Measurements from ENCODE around the gene SH3PXD2B.

- TF ChIP-seq, protein P1, sequence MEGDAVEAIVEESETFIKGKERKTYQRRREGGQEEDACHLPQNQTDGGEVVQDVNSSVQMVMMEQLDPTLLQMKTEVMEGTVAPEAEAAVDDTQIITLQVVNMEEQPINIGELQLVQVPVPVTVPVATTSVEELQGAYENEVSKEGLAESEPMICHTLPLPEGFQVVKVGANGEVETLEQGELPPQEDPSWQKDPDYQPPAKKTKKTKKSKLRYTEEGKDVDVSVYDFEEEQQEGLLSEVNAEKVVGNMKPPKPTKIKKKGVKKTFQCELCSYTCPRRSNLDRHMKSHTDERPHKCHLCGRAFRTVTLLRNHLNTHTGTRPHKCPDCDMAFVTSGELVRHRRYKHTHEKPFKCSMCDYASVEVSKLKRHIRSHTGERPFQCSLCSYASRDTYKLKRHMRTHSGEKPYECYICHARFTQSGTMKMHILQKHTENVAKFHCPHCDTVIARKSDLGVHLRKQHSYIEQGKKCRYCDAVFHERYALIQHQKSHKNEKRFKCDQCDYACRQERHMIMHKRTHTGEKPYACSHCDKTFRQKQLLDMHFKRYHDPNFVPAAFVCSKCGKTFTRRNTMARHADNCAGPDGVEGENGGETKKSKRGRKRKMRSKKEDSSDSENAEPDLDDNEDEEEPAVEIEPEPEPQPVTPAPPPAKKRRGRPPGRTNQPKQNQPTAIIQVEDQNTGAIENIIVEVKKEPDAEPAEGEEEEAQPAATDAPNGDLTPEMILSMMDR (IDR thresholded peaks at IDR 0.05; ENCODE audit: low read depth, low read length, poor library complexity, severe bottlenecking): no peak
- TF ChIP-seq EZH2phosphoT487 (IDR thresholded peaks at IDR 0.05; ENCODE audit: borderline replicate concordance, low read length): no peak
Measured at GRCh38 chr5:172502410-172502809, 48.1 kb upstream of the SH3PXD2B start.
